ENCODE measurements around the gene EEA1. TPM values are rescaled to one million over a fixed set of nuclear protein-coding genes. Genes with fewer than 3 reads are reported as not detected.

EEA1 gene
- total RNA-seq, 2 experiments from 2014 or later: 20.8 to 21.7 TPM

- Mint-ChIP-seq H3K27ac (no peak overlapping the region), H3K4me1 (ENCODE audit: low read depth) (no peaks in the 10 kb centered on the region), H3K27me3 (no peaks in the 10 kb centered on the region), H3K4me3 (no peak overlapping the region), H3K36me3 (ENCODE audit: low read depth) (no peaks in the 10 kb centered on the region), H3K9me3 (no peaks in the 10 kb centered on the region)
- no peak for ATAC-seq
- TF ChIP-seq CTCF (IDR thresholded peaks at IDR 0.05): no peak
- intact Hi-C loops (cut with micrococcal nuclease): no loop called here
- CTCF ChIA-PET: no interaction called here
- POLR2A ChIA-PET: no interaction called here
- DNase-seq: no peak
These were observed 181.9 kb downstream of the EEA1 start for GRCh38 chr12:92747151-92747550.

GRCh38 chr12:92745856-92746550, 183.1 kb downstream of the EEA1 start:
- Mint-ChIP-seq H3K36me3 (ENCODE audit: low read depth) (no peaks in the 10 kb centered on the region), H3K4me1 (ENCODE audit: low read depth) (no peaks in the 10 kb centered on the region), H3K4me3 (no peak overlapping the region), H3K27ac (no peak overlapping the region), H3K9me3 (no peaks in the 10 kb centered on the region), H3K27me3 (no peaks in the 10 kb centered on the region)
- CTCF ChIA-PET: interaction anchor here (0.6 kb wide), 1 partner anchor 644 kb away, joined by 3 read pairs; no protein-coding TSS in a partner anchor
- intact Hi-C loops (cut with micrococcal nuclease): no loop called here
- DNase-seq (no peak), ATAC-seq (no peak)
- no peak for TF ChIP-seq CTCF (IDR thresholded peaks at IDR 0.05)
- POLR2A ChIA-PET: no interaction called here

GRCh38 chr12:92743026-92743425, 186.1 kb downstream of the EEA1 start:
- no peak overlapping the region for H3K4me3 Mint-ChIP-seq
- ChIA-PET POLR2A (interaction anchor here (1.1 kb wide), 1 partner anchor 11 kb away, joined by 3 read pairs; no protein-coding TSS in a partner anchor), CTCF (no interaction called here)
- no peak for TF ChIP-seq CTCF (IDR thresholded peaks at IDR 0.05)
- intact Hi-C loops (cut with micrococcal nuclease): no loop called here
- ATAC-seq (no peak), DNase-seq (no peak)
- no peak overlapping the region for H3K27ac Mint-ChIP-seq
- H3K36me3 Mint-ChIP-seq (ENCODE audit: low read depth): no peaks in the 10 kb centered on the region
- no peaks in the 10 kb centered on the region for H3K9me3 Mint-ChIP-seq
- no peaks in the 10 kb centered on the region for H3K27me3 Mint-ChIP-seq
- H3K4me1 Mint-ChIP-seq (ENCODE audit: low read depth): no peaks in the 10 kb centered on the region

GRCh38 chr12:92740411-92740810, 188.7 kb downstream of the EEA1 start:
- no peak overlapping the region for H3K4me3 Mint-ChIP-seq

More at GRCh38 chr12:92740411-92740810, 188.7 kb downstream of the EEA1 start:
- no peaks in the 10 kb centered on the region for H3K27me3 Mint-ChIP-seq
- no peaks in the 10 kb centered on the region for H3K4me1 Mint-ChIP-seq (ENCODE audit: low read depth)
- TF ChIP-seq CTCF (IDR thresholded peaks at IDR 0.05): no peak
- no peaks in the 10 kb centered on the region for H3K9me3 Mint-ChIP-seq
- H3K27ac Mint-ChIP-seq: no peak overlapping the region
- DNase-seq: no peak
- no peaks in the 10 kb centered on the region for H3K36me3 Mint-ChIP-seq (ENCODE audit: low read depth)
- intact Hi-C loops (cut with micrococcal nuclease): no loop called here
- ChIA-PET CTCF (no interaction called here), POLR2A (no interaction called here)
- no peak for ATAC-seq
